ENCODE results near the gene ELN.

Gene ELN

DNA sequence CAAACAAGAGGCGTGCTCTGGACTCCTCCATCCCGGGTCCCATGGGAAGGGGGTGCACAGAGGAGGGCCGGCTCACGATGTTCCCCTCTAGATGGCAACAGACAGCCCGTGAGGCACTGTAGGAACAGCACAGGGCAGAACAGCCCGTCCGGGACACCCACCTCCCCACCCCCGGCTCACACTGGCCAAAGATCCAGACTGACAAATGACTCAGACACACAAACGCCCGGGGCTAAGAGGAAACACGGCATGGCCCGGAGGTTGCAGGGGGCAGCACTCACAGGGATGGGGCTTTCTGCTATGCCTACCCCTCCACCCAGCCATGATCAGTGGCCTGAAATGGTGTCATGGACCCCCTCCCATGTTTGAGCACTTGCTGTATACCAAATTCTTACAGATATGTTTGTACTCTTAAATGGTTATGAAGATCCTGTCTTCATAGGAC, 4.9 kb upstream of the ELN start:
- DNase-seq (ENCODE audit: low spot score): peak; percentile 28
- FAIRE-seq: no peak

GRCh38 chr7:74023786-74024185, 4.2 kb upstream of the ELN start:
- FAIRE-seq (no peak), DNase-seq (ENCODE audit: low spot score) (no peak)

GRCh38 chr7:74025146-74025545, 2.8 kb upstream of the ELN start:
- no peak for FAIRE-seq
- peak; percentile 10 for DNase-seq (ENCODE audit: low spot score)

- DNase-seq (ENCODE audit: low spot score) (no peak), FAIRE-seq (no peak)
These were observed 2.2 kb upstream of the ELN start for GRCh38 chr7:74025730-74026129.

GRCh38 chr7:74026406-74026902, 1.5 kb upstream of the ELN start:
- no peak for FAIRE-seq

DNA sequence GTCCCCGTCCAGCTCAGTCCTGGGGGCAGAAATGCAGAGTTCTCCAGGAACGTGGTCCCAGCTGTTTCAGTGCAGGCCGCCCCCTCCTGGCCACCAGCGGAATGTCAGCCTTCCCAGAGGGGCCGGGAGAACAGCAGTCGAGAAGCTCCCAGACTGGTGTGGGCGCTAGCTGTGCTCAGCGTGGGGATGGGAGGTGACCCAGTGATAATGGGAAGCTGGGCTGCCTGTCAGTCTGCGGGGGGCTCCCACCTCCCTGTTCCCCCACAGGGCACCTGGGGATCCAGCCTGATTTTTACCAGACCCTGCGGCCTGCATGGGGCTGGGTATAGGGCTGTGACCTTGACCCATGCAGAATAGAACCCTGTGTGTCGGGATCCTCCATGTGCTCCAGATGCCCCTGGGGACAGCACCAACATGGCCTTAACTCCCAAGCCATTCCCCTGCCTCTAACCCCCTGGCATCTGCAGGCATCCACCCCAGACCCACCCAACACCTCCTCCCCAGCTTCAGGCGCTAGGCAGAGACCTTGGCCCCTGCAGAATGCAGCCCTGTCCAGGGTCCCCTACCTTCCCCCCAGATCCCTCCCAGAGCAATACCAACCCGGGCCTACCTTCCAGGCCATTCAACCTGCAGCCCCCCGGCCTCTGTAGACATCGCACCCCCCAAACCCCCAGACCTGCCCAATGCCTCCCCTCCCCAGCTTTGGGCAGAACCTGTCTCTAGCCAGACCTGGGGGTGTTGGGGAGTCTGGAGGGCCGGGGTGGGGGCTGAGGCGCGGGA, 880 bp upstream of the ELN start:
- peak; percentile 30 for DNase-seq (ENCODE audit: low spot score)
- FAIRE-seq: no peak

More at GRCh38 chr7:74026406-74026902, 1.5 kb upstream of the ELN start:
- DNase-seq (ENCODE audit: low spot score): no peak

- no peak for DNase-seq (ENCODE audit: low spot score)
- FAIRE-seq: no peak
These were observed 407 bp downstream of the ELN start for GRCh38 chr7:74028321-74028838.

DNA sequence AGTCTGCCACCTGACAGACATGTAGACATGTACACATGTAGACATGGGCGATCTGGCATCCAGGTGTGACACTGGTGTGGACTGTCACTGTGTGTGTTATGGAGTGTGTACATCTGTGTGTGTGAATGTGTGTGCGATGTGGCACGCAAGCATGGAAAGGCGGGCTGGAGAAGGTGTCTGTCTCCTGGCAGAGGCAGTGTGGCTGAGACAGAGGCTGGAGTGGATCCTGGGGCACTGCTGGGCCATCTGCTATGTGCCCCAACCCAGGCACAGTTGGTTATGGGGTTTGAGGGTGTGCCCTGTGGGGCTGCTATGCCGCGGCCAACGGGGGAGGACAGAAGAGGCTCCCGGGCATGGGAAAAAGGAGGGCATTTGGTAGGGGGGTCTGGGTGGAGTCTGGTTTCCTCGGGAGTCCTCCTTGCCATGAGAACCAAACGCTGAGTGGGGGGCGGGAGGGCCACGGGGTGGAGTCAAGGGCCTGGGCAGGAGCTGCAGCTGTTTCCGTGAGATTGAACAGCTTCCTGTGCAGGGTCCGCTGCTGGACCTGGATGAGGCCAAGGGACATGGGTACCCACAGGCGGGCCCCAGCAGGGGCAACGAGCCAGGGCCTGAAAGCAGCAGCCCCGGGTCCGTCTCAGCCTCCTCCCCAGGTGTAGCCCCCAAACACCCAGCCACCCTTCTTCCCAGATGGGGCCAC, 1.3 kb downstream of the ELN start:
- FAIRE-seq: no peak

GRCh38 chr7:74029991-74030415, 2.0 kb downstream of the ELN start:
- FAIRE-seq (no peak), DNase-seq (ENCODE audit: low spot score) (no peak)

More for the DNA sequence above, 1.3 kb downstream of the ELN start:
- no peak for DNase-seq (ENCODE audit: low spot score)

DNA sequence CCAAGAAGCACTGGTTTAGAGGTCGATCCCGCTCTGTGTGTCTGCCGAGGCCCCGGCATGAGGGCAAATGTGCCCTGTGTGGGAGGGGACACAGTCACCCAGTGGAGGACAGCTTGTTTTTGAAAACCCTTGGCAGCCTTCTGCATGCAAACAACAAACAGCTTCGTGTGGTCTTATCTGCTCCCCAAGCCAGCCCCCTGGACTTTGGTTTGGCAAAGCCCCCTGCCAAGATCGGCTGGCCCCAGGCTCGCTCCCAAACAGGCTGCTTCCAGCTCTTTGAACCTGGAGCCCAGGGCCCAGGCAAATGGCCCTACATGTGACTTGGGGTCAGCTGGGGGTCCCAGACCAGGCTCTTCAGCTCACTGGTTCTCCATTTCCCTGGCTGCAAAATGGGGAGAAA, 2.9 kb downstream of the ELN start:
- no peak for DNase-seq (ENCODE audit: low spot score)
- no peak for FAIRE-seq

DNA sequence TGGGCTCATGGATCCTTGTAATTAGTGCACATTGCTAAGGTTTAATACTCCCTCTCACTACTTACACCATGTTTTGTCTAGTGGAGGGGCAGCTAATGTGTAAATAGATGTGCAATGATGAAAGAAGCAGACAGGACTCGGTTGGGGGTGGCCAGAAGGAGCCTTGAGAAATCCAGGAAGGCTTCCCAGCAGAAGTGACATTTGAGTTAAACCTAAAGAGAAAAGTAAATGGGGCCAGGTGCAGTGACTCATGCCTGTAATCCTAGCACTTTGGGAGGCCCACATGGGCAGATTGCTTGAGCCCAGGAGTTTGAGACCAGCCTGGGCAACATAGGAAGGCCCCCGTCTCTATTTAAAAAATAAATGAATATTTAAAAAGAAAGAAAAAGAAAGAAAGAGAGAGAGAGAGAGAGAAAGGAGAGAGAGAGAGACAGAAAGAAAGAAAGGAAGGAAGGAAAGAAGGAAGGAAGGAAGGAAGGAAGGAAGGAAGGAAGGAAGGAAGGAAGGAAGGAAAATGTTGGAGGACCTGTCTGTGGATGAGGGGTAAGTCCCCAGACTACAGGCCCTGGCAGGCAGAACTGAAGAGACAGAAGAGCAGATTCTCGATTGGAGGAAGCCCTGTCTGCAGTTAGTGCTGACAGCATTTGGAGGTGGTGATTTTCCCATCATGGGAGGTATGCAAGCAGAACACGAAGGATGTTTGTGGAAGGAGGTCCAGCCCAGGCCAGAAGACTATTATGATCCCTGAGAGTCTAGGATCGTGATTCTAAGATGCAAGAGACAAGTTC, 3.6 kb downstream of the ELN start:
- DNase-seq (ENCODE audit: low spot score): no peak
- no peak for FAIRE-seq

- FAIRE-seq: no peak
- no peak for DNase-seq (ENCODE audit: low spot score)
These were observed 4.2 kb downstream of the ELN start for GRCh38 chr7:74032191-74032490.

DNA sequence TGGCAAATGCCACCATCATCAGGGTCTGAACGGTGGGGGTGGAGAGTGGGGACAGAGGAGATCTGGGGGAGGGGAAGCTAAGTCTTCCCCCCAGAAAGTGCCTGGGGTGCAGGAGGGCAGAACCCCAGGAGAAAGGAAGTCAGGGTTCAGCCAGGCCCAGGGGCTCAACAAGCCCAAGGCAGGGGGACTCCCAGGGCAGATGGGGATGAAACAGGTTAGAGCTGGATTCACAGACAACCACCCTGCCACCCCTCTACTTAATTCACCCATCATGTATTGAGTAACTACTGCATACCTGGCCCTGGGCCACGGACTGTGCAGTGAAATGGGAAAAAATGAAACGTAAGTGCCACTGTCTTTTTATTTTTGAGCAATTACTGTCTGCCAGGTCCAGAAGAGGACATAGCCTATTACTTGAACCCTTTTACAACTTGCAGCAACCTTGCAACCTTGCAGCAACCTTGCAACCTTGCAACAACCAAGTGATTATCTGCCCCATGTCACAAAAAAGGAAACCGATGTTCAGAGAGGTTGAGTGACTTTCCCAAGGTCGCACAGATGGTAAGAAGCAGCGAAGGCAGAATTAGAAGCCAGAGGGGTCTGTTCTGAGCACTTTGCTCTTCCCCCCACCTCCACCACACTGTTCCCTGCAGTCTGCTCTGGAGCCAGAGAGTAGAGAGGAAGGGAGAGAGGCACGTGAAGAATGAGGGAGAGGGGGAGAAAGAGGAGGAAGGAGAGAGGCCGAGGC, 4.8 kb downstream of the ELN start:
- FAIRE-seq (no peak), DNase-seq (ENCODE audit: low spot score) (no peak)

- no peak for DNase-seq (ENCODE audit: low spot score)
- FAIRE-seq: no peak
These were observed 5.7 kb downstream of the ELN start for GRCh38 chr7:74033372-74034311.

DNA sequence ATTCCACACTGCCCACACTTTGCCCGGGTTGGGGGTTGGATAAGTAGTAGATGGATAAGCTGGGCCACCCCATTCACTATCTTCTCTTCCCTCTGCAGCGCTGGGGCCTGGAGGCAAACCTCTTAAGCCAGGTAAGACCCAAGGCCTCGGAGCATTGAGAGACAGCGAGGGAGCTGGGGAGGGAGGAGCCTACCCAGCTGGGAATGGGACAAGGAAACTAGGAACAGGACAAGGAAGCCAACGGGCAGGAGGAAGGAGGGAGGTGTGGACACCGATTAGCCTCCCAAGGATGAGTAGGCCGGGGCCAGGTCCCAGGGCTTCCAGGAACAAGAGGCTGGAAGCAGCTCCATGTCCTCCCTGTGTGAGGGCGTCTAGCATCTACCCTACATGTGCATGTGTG, 9.6 kb downstream of the ELN start:
- no peak for DNase-seq (ENCODE audit: low spot score)
- FAIRE-seq: no peak

DNA sequence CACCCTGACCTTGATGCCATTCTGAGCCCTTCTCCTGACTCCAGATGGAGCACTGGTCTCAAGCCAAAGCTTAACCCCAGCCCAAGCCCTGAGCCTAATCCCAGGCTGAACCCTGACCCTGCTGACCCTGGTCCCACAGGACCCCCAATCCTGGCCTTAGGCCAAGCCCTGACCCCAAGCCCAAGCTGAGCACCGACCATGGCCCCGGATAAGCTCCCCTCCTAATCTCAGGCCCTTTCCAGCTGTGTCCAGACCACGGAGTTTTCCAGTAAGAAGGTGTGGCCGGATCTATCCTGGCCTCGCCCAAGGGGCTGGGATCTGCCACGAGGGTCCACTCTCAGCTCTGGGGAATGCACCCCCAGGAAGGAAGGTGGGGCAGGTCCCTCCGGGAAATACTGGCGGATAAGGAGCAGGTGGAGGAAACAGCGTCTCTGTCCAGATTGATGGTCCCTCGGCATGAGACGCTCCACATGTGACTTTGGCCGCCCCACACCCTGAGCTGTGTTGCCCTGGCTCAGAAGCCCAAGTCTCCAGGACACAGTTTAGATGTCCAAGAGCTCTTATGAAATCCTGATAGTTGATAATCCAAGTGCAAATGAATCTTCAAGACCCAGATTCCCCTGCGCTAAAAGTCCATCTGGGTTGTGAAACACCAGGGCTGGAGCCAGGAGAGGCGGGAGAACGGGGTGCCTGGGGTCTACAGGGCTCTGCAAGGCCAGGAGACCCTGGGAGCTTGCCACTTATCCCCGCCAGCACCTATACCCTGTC, 10.4 kb downstream of the ELN start:
- DNase-seq (ENCODE audit: low spot score): no peak
- no peak for FAIRE-seq

DNA sequence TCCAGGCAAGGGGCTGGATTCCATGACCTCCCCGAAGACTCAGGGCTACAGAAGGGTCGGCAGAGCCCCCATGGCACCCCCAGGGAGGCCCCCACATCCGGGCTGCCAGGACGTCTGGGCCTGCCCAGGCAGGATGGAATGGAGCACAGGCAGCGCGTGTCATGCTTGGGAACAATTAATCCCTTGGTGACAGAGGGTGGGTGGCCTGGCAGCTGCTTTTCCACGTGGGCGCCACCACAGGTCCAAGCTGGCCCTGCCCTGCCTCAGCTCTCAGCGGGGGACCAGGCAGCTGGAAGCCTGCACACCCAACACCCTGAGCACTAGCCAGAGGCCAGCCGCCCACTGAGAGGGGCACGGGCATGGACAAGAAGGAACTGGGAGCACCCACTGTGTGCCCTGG, 11.4 kb downstream of the ELN start:
- no peak for FAIRE-seq
- DNase-seq (ENCODE audit: low spot score): no peak

DNA sequence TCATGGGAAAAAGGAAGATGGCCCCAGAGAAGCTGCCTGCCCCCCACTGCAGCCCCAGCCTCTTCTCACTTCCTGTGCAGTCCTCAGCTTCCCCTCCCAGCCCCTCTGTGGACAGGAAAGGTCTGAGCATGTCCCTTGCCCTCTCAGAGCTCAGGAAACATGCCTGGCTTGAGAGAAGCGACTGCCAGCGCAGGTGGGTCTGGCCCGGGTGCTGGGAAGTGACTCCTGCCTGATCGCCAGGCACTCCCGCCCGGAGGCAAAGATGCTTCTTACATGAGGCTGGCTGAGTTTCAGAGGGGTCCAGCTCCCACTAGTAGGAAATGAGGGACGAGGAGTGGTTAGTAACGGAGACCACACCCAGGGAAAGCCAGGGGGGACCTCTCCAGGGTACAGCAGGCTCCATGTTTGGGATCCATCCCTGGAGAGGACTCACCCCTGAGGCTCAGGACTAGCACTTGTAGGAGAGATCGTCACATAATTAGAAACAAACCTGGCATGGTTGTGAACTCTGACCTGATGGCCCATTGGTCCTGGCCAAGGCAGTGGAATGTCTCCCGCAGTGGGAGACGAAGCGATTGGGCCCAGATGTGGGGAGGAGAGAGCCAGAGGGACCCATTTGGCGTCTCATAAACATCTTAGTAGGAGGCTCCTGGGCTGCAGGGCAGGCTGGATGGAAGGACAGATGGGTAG, 12.3 kb downstream of the ELN start:
- no peak for DNase-seq (ENCODE audit: low spot score)
- no peak for FAIRE-seq
